SK-N-SH (cell line): ENCODE measurements around the gene LTB4R2. TPM values are rescaled to one million over a fixed set of nuclear protein-coding genes. Genes with fewer than 3 reads are reported as not detected.

Experiments
- CTCF ChIA-PET: fragments of 300-600, 350-600 bp; formaldehyde crosslinking; extraction: SDS; loops from one replicate; lab custom pipeline; 2021; lab: Yijun Ruan, JAX
- POLR2A ChIA-PET: fragments of 350-600 bp; sonication (Branson Sonifier 250); formaldehyde crosslinking; extraction: SDS; loops from one replicate; lab custom pipeline; 2020; ENCODE audit warnings: antibody characterized with exemption, inconsistent platforms; lab: Yijun Ruan, JAX
- DNase-seq: peaks from one replicate; pipeline ENCODE4 v3.0.0; 2012
- H2AFZ ChIP-seq: fragments of 200-600 bp; sonication (generic); 2 replicates; pipeline ENCODE4 v1.8.1; 2016; ENCODE audit warnings: antibody characterized with exemption, mild to moderate bottlenecking, low read depth
- H3F3A ChIP-seq: fragments of 200-600 bp; sonication (generic); replicated peaks from 2 replicates; pipeline ENCODE3; 2016; ENCODE audit warnings: antibody characterized with exemption, mild to moderate bottlenecking; ENCODE audit not compliant: insufficient read depth
- H3K27ac ChIP-seq, 2 experiments: fragments of 200-500 bp in 1 of 2; fragments of 200-600 bp in 1 of 2; sonication (Bioruptor generic) in 1 of 2; sonication (generic), shearing (Covaris generic) in 1 of 2; 2 replicates each; pipeline versions ENCODE4 v1.5.1 to v1.6.1; 2014 to 2016; ENCODE audit warnings: low read depth in 2 of 2, inconsistent platforms in 1 of 2, low read length in 1 of 2, mild to moderate bottlenecking in 1 of 2, mixed read lengths in 1 of 2
- H3K27me3 ChIP-seq: fragments of 200-600 bp; sonication (generic), shearing (Covaris generic); 2 replicates; pipeline ENCODE4 v1.6.1; 2016; ENCODE audit warnings: mixed run types; ENCODE audit not compliant: insufficient read depth
- H3K36me3 ChIP-seq, 2 experiments: fragments of 200-500 bp in 1 of 2; fragments of 200-600 bp in 1 of 2; sonication (Bioruptor generic) in 1 of 2; sonication (generic) in 1 of 2; replicated peaks in 1 of 2; 2 replicates each; pipeline versions ENCODE3 to v1.5.1; 2014 to 2016; ENCODE audit warnings: low read length in 1 of 2, mild to moderate bottlenecking in 1 of 2; ENCODE audit not compliant: insufficient read depth in 2 of 2, control insufficient read depth in 1 of 2
- H3K4me1 ChIP-seq, 2 experiments: fragments of 200-500 bp in 1 of 2; fragments of 200-600 bp in 1 of 2; sonication (Bioruptor generic) in 1 of 2; sonication (generic), shearing (Covaris generic) in 1 of 2; 2 replicates each; pipeline versions ENCODE4 v1.5.1 to v1.6.1; 2014 to 2016; ENCODE audit warnings: low read depth in 1 of 2, low read length in 1 of 2, mixed run types in 1 of 2; ENCODE audit not compliant: insufficient read depth in 2 of 2, control insufficient read depth in 1 of 2
- H3K4me2 ChIP-seq: fragments of 200-600 bp; sonication (generic), shearing (Covaris generic); 2 replicates; pipeline ENCODE4 v1.6.1; 2017; ENCODE audit warnings: mixed run types
- H3K4me3 ChIP-seq, 2 experiments: fragments of 200-500 bp in 1 of 2; fragments of 200-600 bp in 1 of 2; sonication (Bioruptor generic) in 1 of 2; sonication (generic), shearing (Covaris generic) in 1 of 2; 2 replicates each; pipeline versions ENCODE4 v1.5.1 to v1.8.1; 2014 to 2016; ENCODE audit warnings: low read depth in 2 of 2, inconsistent platforms in 1 of 2, low read length in 1 of 2, mild to moderate bottlenecking in 1 of 2, mixed read lengths in 1 of 2, moderate library complexity in 1 of 2
- H3K79me2 ChIP-seq: fragments of 200-600 bp; sonication (generic); 2 replicates; pipeline ENCODE4 v1.8.1; 2017; ENCODE audit warnings: mild to moderate bottlenecking; ENCODE audit not compliant: insufficient read depth
- H3K9ac ChIP-seq: fragments of 200-600 bp; sonication (generic); 2 replicates; pipeline ENCODE4 v1.6.1; 2017; ENCODE audit warnings: mixed run types
- H3K9me2 ChIP-seq: fragments of 200-600 bp; sonication (generic); 2 replicates; pipeline ENCODE4 v1.6.1; 2017; ENCODE audit warnings: mixed run types
- H3K9me3 ChIP-seq: fragments of 200-600 bp; sonication (generic); 2 replicates; pipeline ENCODE4 v1.6.1; 2017; ENCODE audit warnings: mixed run types, mild to moderate bottlenecking, moderate library complexity
- H4K20me1 ChIP-seq: fragments of 200-600 bp; sonication (generic); 2 replicates; pipeline ENCODE4 v1.6.1; 2017; ENCODE audit warnings: mild to moderate bottlenecking, mixed run types; ENCODE audit not compliant: insufficient read depth
- CHD2 ChIP-seq: fragments of 150-350 bp; IDR thresholded peaks from 2 replicates; pipeline ENCODE4 v1.6.1; 2018; ENCODE audit warnings: low read length; ENCODE audit not compliant: partially characterized antibody
- EP300 ChIP-seq, 2 experiments: IDR thresholded peaks; 2 replicates each; pipeline versions ENCODE4 v1.4.0 to v1.6.1; 2012; ENCODE audit warnings: borderline replicate concordance in 1 of 2, low read depth in 1 of 2, low read length in 1 of 2
- FOSL2 ChIP-seq: IDR thresholded peaks from 2 replicates; pipeline ENCODE4 v1.4.0; 2012; ENCODE audit warnings: low read depth, mild to moderate bottlenecking, moderate library complexity, borderline replicate concordance
- FOXM1 ChIP-seq: IDR thresholded peaks from 2 replicates; pipeline ENCODE4 v1.4.0; 2012; ENCODE audit warnings: low read depth, mild to moderate bottlenecking
- JUND ChIP-seq: IDR thresholded peaks from 2 replicates; pipeline ENCODE4 v1.4.0; 2012
- MEF2A ChIP-seq: IDR thresholded peaks from 2 replicates; pipeline ENCODE4 v1.4.0; 2012; ENCODE audit warnings: low read depth, borderline replicate concordance
- NRF1 ChIP-seq: IDR thresholded peaks from 2 replicates; pipeline ENCODE4 v1.6.1; 2012; ENCODE audit warnings: low read depth, mild to moderate bottlenecking, low read length
- RAD21 ChIP-seq: IDR thresholded peaks from 2 replicates; pipeline ENCODE4 v1.6.1; 2012; ENCODE audit warnings: mild to moderate bottlenecking, low read length
- RCOR1 ChIP-seq: fragments of 150-350 bp; IDR thresholded peaks from 2 replicates; pipeline ENCODE4 v1.6.1; 2017; ENCODE audit warnings: antibody characterized with exemption, low read length
- SIN3A ChIP-seq: IDR thresholded peaks from 2 replicates; pipeline ENCODE4 v1.6.1; 2012; ENCODE audit warnings: low read depth, mild to moderate bottlenecking, low read length, moderate library complexity, borderline replicate concordance
- SMC3 ChIP-seq: IDR thresholded peaks from 2 replicates; pipeline ENCODE4 v1.6.1; 2012; ENCODE audit warnings: low read depth, low read length, improper control_type of control experiment
- TAF1 ChIP-seq: IDR thresholded peaks from 2 replicates; pipeline ENCODE4 v1.6.1; 2012; ENCODE audit warnings: low read depth, mild to moderate bottlenecking, low read length, moderate library complexity, borderline replicate concordance
- USF1 ChIP-seq: IDR thresholded peaks from 2 replicates; pipeline ENCODE4 v1.4.0; 2012; ENCODE audit warnings: low read depth, borderline replicate concordance
- WGBS: methylation state at CpG from one replicate; pipeline ENCODE4 v1.1.6; 2017; ENCODE audit warnings: low lambda C conversion rate; 5-methylcytosine and 5-hydroxymethylcytosine counted together
- polyA plus RNA-seq, 3 experiments: library from polyadenylated mRNA; depleted of rRNA; stranded (reverse); fragments of >200 nt; gene quantifications; 2 replicates each; pipeline ENCODE4 v1.2.3, GENCODE V29; 2012
- TF ChIP-seq, protein P1 (sequence below): IDR thresholded peaks from 2 replicates; pipeline ENCODE4 v1.6.1; 2012; ENCODE audit warnings: mild to moderate bottlenecking, low read depth, low read length, moderate library complexity
- TF ChIP-seq, protein P2 (sequence below): fragments of 150-350 bp; IDR thresholded peaks from 2 replicates; pipeline ENCODE4 v1.6.1; 2017; ENCODE audit warnings: antibody characterized with exemption, low read length, low read depth, borderline replicate concordance
- TF ChIP-seq, protein P3 (sequence below): IDR thresholded peaks from 2 replicates; pipeline ENCODE4 v1.4.0; 2012; ENCODE audit warnings: low read depth, borderline replicate concordance

The LTB4R2 gene
- polyA plus RNA-seq, 1 of the 3 experiments (the other 2 are of a cell fraction): 8.2 TPM

- TF ChIP-seq CHD2 (no peak), FOSL2 (peak; percentile 22; the same call in 1 of the 2 replicates), RAD21 (no peak)
- TF ChIP-seq, all 33 proteins: peak for 1
- Histone ChIP-seq H3K79me2 (peaks cover 28% of the 10 kb centered on the region), H3K9ac (peak overlapping the region; percentile 82), H3K4me2 (peak overlapping the region; percentile 98), H2AFZ (peak overlapping the region; percentile 90; the same call in 1 of the 2 replicates), H3K27ac (peak overlapping the region in 1 of 2 experiments; percentile 69; a peak in 2 of 4 replicates), H3F3A (peaks cover 21% of the 10 kb centered on the region), H3K4me1 (peaks cover 13 to 14% of the 10 kb centered on the region in 2 experiments), H3K9me2 (no peaks in the 10 kb centered on the region), H3K36me3 (peaks cover 39 to 42% of the 10 kb centered on the region in 2 experiments), H3K27me3 (no peaks in the 10 kb centered on the region), H3K4me3 (peak overlapping the region; percentile 92 to 93), H4K20me1 (no peaks in the 10 kb centered on the region), H3K9me3 (no peaks in the 10 kb centered on the region)
- ChIA-PET POLR2A (interaction anchor here (1.0 to 4.5 kb wide), 3 partner anchors 9 to 57 kb away, joined by 4 to 27 read pairs (median 4); partner anchors contain the start of genes CIDEB, RABGGTA and TINF2), CTCF (interaction anchor here (2.2 to 8.1 kb wide), 6 partner anchors 10 to 137 kb away, joined by 7 to 191 read pairs (median 52); partner anchors contain the start of genes CHMP4A, CIDEB, LTB4R2 and MDP1)
- DNase-seq: no peak
- 12% methylated on average over 7 of the region's 7 CpGs for WGBS
Measured at GRCh38 chr14:24298892-24299254, 11.1 kb upstream of the LTB4R2 start.

DNA sequence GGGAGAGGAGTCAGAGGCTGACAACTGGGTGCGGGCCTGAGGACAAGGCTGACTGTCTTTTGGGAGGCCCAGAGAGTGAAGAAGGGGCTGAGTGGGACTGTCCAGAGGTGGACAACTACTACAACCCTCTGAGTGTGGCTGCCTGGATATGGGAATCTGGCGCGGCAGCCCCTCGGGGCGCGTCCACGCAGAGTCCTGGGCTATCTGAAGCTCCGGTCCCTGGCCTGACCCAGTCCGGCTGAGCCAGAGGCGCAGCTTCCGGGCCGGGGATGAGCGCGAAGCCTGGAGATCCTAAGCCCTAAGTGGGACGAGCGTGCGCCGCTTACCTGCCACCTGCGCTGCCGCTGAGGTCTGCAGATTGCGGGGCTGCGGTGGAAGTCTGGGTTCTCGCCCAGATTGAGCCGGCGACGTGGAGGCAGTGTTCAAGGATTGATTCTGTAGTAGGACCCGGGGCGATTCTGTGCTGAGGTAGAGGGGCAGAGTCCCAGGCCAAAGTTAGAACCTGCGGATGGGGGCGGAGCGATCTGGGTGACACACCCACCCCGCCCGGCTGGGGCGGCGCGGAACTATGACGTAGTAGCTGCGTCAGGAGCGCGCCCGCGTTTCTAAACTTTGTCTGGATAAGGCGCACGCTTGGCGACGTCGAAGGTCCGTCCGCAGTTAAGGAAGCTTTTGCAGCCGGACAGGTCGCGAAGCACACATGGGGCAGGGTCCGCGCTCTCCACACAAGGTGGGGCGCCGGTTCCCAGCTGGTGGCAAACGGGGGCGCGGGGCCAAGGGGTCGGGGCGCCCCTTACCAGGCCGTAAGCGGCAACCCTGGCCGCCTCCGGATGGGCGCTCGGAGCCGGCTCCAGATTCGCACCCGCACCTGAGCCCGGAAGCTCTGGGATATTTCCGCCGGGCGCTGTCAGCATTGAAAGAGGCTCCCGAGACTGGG, 10.4 kb upstream of the LTB4R2 start, which contains the start of the genes DHRS1 and NOP9:
TSS of gene DHRS1 (minus strand) at position 526 of the 937 bp plus-strand sequence. CDS start 674 bp downstream, outside the sequence.
TSS of gene NOP9 (plus strand) at position 596 of the 937 bp plus-strand sequence. CDS start at position 701, 105 bp downstream.
- peaks cover 41 to 48% of the 10 kb centered on the region in 2 experiments for H3K36me3 ChIP-seq
- H3K27me3 ChIP-seq: no peaks in the 10 kb centered on the region
- peaks cover 13 to 14% of the 10 kb centered on the region in 2 experiments for H3K4me1 ChIP-seq
- under 1% methylated on average over 44 of the region's 75 CpGs for WGBS
- no peaks in the 10 kb centered on the region for H3K9me2 ChIP-seq
- peaks cover 28% of the 10 kb centered on the region for H3K79me2 ChIP-seq
- no peaks in the 10 kb centered on the region for H3K9me3 ChIP-seq
- peak within 1 kb of the TSS; percentile 98 for H3K4me2 ChIP-seq
- DNase-seq: peak; percentile 97
- peak within 1 kb of the TSS; percentile 90; the same call in 1 of the 2 replicates for H2AFZ ChIP-seq
- H3K4me3 ChIP-seq: peak within 1 kb of the TSS; percentile 92 to 93
- CTCF ChIA-PET: interaction anchor here (0.8 to 8.1 kb wide), 9 partner anchors 9 to 208 kb away, joined by 3 to 191 read pairs (median 20); partner anchors contain the start of genes CHMP4A, CIDEB, LTB4R2 and MDP1
- H3K9ac ChIP-seq: peak within 1 kb of the TSS; percentile 82
- H3F3A ChIP-seq: peaks cover 21% of the 10 kb centered on the region
- H3K27ac ChIP-seq: peak within 1 kb of the TSS; percentile 63 to 69; a peak in 3 of 4 replicates
- no peaks in the 10 kb centered on the region for H4K20me1 ChIP-seq
- POLR2A ChIA-PET: interaction anchor here (1.0 to 4.5 kb wide), 4 partner anchors 8 to 57 kb away, joined by 4 to 27 read pairs (median 5); partner anchors contain the start of genes CIDEB, RABGGTA and TINF2
- TF ChIP-seq, protein P1, sequence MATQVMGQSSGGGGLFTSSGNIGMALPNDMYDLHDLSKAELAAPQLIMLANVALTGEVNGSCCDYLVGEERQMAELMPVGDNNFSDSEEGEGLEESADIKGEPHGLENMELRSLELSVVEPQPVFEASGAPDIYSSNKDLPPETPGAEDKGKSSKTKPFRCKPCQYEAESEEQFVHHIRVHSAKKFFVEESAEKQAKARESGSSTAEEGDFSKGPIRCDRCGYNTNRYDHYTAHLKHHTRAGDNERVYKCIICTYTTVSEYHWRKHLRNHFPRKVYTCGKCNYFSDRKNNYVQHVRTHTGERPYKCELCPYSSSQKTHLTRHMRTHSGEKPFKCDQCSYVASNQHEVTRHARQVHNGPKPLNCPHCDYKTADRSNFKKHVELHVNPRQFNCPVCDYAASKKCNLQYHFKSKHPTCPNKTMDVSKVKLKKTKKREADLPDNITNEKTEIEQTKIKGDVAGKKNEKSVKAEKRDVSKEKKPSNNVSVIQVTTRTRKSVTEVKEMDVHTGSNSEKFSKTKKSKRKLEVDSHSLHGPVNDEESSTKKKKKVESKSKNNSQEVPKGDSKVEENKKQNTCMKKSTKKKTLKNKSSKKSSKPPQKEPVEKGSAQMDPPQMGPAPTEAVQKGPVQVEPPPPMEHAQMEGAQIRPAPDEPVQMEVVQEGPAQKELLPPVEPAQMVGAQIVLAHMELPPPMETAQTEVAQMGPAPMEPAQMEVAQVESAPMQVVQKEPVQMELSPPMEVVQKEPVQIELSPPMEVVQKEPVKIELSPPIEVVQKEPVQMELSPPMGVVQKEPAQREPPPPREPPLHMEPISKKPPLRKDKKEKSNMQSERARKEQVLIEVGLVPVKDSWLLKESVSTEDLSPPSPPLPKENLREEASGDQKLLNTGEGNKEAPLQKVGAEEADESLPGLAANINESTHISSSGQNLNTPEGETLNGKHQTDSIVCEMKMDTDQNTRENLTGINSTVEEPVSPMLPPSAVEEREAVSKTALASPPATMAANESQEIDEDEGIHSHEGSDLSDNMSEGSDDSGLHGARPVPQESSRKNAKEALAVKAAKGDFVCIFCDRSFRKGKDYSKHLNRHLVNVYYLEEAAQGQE: no peak
- TF ChIP-seq, protein P2, sequence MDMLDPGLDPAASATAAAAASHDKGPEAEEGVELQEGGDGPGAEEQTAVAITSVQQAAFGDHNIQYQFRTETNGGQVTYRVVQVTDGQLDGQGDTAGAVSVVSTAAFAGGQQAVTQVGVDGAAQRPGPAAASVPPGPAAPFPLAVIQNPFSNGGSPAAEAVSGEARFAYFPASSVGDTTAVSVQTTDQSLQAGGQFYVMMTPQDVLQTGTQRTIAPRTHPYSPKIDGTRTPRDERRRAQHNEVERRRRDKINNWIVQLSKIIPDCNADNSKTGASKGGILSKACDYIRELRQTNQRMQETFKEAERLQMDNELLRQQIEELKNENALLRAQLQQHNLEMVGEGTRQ: no peak
- TF ChIP-seq USF1: no peak
- TF ChIP-seq NRF1: no peak
- TF ChIP-seq TAF1: peak; percentile 54; the same call in 1 of the 2 replicates
- TF ChIP-seq SMC3: no peak
- 0 out of 2 replicates have a peak, but pooled peaks have one; percentile 27 for TF ChIP-seq RCOR1
- no peak for TF ChIP-seq JUND
- TF ChIP-seq, protein P3, sequence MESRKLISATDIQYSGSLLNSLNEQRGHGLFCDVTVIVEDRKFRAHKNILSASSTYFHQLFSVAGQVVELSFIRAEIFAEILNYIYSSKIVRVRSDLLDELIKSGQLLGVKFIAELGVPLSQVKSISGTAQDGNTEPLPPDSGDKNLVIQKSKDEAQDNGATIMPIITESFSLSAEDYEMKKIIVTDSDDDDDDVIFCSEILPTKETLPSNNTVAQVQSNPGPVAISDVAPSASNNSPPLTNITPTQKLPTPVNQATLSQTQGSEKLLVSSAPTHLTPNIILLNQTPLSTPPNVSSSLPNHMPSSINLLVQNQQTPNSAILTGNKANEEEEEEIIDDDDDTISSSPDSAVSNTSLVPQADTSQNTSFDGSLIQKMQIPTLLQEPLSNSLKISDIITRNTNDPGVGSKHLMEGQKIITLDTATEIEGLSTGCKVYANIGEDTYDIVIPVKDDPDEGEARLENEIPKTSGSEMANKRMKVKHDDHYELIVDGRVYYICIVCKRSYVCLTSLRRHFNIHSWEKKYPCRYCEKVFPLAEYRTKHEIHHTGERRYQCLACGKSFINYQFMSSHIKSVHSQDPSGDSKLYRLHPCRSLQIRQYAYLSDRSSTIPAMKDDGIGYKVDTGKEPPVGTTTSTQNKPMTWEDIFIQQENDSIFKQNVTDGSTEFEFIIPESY: no peak
- no peak for TF ChIP-seq EP300 (IDR thresholded peaks at IDR 0.05; ENCODE audit: borderline replicate concordance in 1 of 2, low read depth in 1 of 2, low read length in 1 of 2)
- peak; percentile 11; the same call in 1 of the 2 replicates for TF ChIP-seq FOSL2
- TF ChIP-seq SIN3A: peak; percentile 94
- TF ChIP-seq FOXM1: no peak
- TF ChIP-seq MEF2A: no peak
